Measurements from ENCODE around the gene COX5A. TPM values are rescaled to one million over a fixed set of nuclear protein-coding genes. Genes with fewer than 3 reads are reported as not detected.

COX5A gene
- total and polyA plus RNA-seq, 2 donors (not counting 1 experiment from before 2014, with no cell fraction given) = 41.9 to 183 TPM

DNA sequence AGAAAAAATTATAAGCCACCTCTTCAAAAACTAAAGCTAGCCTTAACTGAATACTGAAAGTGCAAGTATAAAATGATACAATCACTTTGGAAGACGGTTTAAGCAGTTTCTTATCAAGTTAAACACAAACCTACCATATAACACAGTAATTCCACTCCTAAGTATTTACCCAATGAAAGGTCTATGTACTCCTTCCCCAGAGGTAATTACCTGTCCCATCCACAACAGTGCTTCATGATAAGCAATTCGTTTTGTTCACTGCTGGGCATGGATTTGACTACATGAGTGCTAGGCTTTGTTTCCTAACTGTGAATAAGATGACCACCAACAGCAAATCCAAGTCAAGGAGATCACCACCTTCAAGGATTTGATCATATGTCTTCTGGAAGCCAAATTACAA lies 4.3 kb downstream of the COX5A start:
- DNase-seq (ENCODE audit: low read depth in 2 of 2) = no peak
- Histone ChIP-seq H3K4me1 (ENCODE audit: control insufficient read depth, extremely low read depth, insufficient read depth, low read length) (no peaks in the 10 kb centered on the region), H3K9ac (ENCODE audit: insufficient read depth, low read length) (no peak overlapping the region), H3K79me2 (ENCODE audit: control insufficient read depth, insufficient read depth, low read length) (peaks cover 47% of the 10 kb centered on the region), H2AFZ (ENCODE audit: low read length) (no peak overlapping the region), H3K27me3 (ENCODE audit: control insufficient read depth, insufficient read depth, low read length) (no peaks in the 10 kb centered on the region), H3K9me3 (ENCODE audit: control insufficient read depth, insufficient read depth, low read depth, low read length) (no peaks in the 10 kb centered on the region), H3K27ac (ENCODE audit: insufficient read depth, low read length) (no peak overlapping the region), H3K4me2 (ENCODE audit: extremely low read depth, insufficient read depth, low read length) (no peak overlapping the region), H3K36me3 (ENCODE audit: control insufficient read depth, insufficient read depth, low read length) (peaks cover 7% of the 10 kb centered on the region), H4K20me1 (ENCODE audit: control insufficient read depth, extremely low read depth, insufficient read depth, low read length) (no peaks in the 10 kb centered on the region), H3K4me3 (replicated peaks in 1 of 4; ENCODE audit: control extremely low read depth in 1 of 4, insufficient read depth in 1 of 4, low read depth in 3 of 4, low read length in 4 of 4) (no peak overlapping the region)
- no peak for TF ChIP-seq EZH2 (IDR thresholded peaks at IDR 0.05; ENCODE audit: low read length, missing control alignments)
- TF ChIP-seq, protein P1, sequence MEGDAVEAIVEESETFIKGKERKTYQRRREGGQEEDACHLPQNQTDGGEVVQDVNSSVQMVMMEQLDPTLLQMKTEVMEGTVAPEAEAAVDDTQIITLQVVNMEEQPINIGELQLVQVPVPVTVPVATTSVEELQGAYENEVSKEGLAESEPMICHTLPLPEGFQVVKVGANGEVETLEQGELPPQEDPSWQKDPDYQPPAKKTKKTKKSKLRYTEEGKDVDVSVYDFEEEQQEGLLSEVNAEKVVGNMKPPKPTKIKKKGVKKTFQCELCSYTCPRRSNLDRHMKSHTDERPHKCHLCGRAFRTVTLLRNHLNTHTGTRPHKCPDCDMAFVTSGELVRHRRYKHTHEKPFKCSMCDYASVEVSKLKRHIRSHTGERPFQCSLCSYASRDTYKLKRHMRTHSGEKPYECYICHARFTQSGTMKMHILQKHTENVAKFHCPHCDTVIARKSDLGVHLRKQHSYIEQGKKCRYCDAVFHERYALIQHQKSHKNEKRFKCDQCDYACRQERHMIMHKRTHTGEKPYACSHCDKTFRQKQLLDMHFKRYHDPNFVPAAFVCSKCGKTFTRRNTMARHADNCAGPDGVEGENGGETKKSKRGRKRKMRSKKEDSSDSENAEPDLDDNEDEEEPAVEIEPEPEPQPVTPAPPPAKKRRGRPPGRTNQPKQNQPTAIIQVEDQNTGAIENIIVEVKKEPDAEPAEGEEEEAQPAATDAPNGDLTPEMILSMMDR (conservative IDR thresholded peaks at IDR 0.05 in 1 of 2, IDR thresholded peaks at IDR 0.05 in 1 of 2; ENCODE audit: low read depth in 1 of 2, low read length in 2 of 2) = no peak

DNA sequence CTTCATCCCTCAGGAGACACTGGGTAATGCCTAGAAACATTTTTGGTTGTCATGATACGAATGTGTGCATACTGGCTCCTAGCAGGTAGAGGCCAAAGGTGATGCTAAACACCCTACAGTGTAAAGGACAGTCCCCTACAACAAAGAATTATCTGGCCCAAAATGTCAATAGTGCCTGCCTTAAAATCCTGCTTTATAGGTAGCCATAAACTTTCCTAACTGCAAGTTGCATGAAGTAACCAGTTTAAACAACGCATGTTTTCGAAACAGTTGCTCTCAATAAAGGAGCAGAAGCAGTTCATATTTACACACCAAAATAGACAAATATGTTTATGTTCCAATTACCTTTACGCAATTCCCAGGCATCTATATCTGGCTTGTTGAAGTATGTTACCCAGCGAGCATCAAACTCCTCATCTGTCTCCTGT lies 9.1 kb downstream of the COX5A start:
- Histone ChIP-seq H3K4me3 (replicated peaks in 1 of 4; ENCODE audit: control extremely low read depth in 1 of 4, insufficient read depth in 1 of 4, low read depth in 3 of 4, low read length in 4 of 4) (no peak overlapping the region), H3K4me2 (ENCODE audit: extremely low read depth, insufficient read depth, low read length) (no peak overlapping the region), H3K27me3 (ENCODE audit: control insufficient read depth, insufficient read depth, low read length) (no peaks in the 10 kb centered on the region), H3K9me3 (ENCODE audit: control insufficient read depth, insufficient read depth, low read depth, low read length) (no peaks in the 10 kb centered on the region), H4K20me1 (ENCODE audit: control insufficient read depth, extremely low read depth, insufficient read depth, low read length) (no peaks in the 10 kb centered on the region), H3K27ac (ENCODE audit: insufficient read depth, low read length) (no peak overlapping the region), H2AFZ (ENCODE audit: low read length) (no peak overlapping the region), H3K79me2 (ENCODE audit: control insufficient read depth, insufficient read depth, low read length) (peaks cover 17% of the 10 kb centered on the region), H3K4me1 (ENCODE audit: control insufficient read depth, extremely low read depth, insufficient read depth, low read length) (no peaks in the 10 kb centered on the region), H3K36me3 (ENCODE audit: control insufficient read depth, insufficient read depth, low read length) (peaks cover 8% of the 10 kb centered on the region), H3K9ac (ENCODE audit: insufficient read depth, low read length) (no peak overlapping the region)
- TF ChIP-seq EZH2 (IDR thresholded peaks at IDR 0.05; ENCODE audit: low read length, missing control alignments) = no peak
- TF ChIP-seq, protein P1 (conservative IDR thresholded peaks at IDR 0.05 in 1 of 2, IDR thresholded peaks at IDR 0.05 in 1 of 2; ENCODE audit: low read depth in 1 of 2, low read length in 2 of 2) = no peak
- DNase-seq (ENCODE audit: low read depth in 2 of 2) = no peak

DNA sequence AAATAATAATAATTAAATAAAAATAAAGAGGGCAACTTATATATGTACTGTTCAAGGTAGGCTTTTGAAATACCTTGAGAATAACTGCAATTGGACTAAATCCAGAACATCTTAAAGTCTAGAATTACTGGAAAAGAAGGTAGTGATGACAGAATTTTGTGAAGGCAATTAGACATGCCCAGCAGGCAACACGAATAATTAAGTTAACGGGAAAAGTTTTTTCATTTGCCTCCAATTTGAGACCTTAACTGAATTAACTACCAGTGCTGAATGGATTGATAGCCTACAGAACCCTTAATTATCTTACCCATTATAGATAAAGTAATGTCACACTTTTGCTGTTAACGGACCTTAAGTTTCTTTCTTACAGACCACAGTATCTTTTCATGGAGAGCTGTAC lies 13.3 kb downstream of the COX5A start:
- H3K9ac ChIP-seq (ENCODE audit: insufficient read depth, low read length) = no peak overlapping the region
- no peak overlapping the region for H2AFZ ChIP-seq (ENCODE audit: low read length)
- no peak overlapping the region for H3K4me3 ChIP-seq (replicated peaks in 1 of 4; ENCODE audit: control extremely low read depth in 1 of 4, insufficient read depth in 1 of 4, low read depth in 3 of 4, low read length in 4 of 4)
- H3K9me3 ChIP-seq (ENCODE audit: control insufficient read depth, insufficient read depth, low read depth, low read length) = no peaks in the 10 kb centered on the region
- no peak overlapping the region for H3K4me2 ChIP-seq (ENCODE audit: extremely low read depth, insufficient read depth, low read length)
- peaks cover 3% of the 10 kb centered on the region for H3K79me2 ChIP-seq (ENCODE audit: control insufficient read depth, insufficient read depth, low read length)
- H4K20me1 ChIP-seq (ENCODE audit: control insufficient read depth, extremely low read depth, insufficient read depth, low read length) = no peaks in the 10 kb centered on the region
- no peak overlapping the region for H3K27ac ChIP-seq (ENCODE audit: insufficient read depth, low read length)
- no peaks in the 10 kb centered on the region for H3K4me1 ChIP-seq (ENCODE audit: control insufficient read depth, extremely low read depth, insufficient read depth, low read length)
- H3K27me3 ChIP-seq (ENCODE audit: control insufficient read depth, insufficient read depth, low read length) = no peaks in the 10 kb centered on the region
- TF ChIP-seq, protein P1 (conservative IDR thresholded peaks at IDR 0.05 in 1 of 2, IDR thresholded peaks at IDR 0.05 in 1 of 2; ENCODE audit: low read depth in 1 of 2, low read length in 2 of 2) = no peak
- TF ChIP-seq EZH2 (IDR thresholded peaks at IDR 0.05; ENCODE audit: low read length, missing control alignments) = no peak
- no peak for DNase-seq (ENCODE audit: low read depth in 2 of 2)
- peaks cover 5% of the 10 kb centered on the region for H3K36me3 ChIP-seq (ENCODE audit: control insufficient read depth, insufficient read depth, low read length)

Data from fibroblast of lung (primary cell).